Measurements from ENCODE around the gene FSIP1. TPM values are rescaled to one million over a fixed set of nuclear protein-coding genes. Genes with fewer than 3 reads are reported as not detected.

Gene FSIP1
- total RNA-seq, 2 donors from 2014 or later: 0.77 to 1.7 TPM

DNA sequence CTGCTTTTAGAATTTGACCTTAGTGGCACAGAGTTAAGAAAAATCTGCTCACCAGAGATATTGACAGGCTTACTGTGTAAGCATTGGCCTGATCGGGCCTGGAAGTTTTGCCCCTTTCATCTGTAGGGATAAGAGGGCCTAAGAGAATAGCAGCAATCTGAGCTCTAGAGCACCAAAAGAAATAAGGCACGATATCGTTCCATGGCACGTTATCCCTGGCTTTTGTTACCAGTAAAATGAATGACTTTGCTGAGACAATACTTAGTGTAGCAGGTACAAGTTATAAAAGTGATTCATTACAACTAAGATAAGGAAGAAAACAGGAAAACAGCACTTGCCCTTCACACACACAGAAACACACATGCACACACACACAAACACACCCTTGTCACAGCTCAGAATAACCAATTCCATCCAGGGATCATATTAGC, 196.8 kb downstream of the FSIP1 start:
- Mint-ChIP-seq H3K4me1 (peaks cover 6% of the 10 kb centered on the region), H3K27me3 (ENCODE audit: insufficient read depth) (peaks cover 3% of the 10 kb centered on the region), H3K36me3 (ENCODE audit: low read depth) (peaks cover 26% of the 10 kb centered on the region), H3K4me3 (no peak overlapping the region), H3K27ac (no peak overlapping the region), H3K9me3 (no peaks in the 10 kb centered on the region)
- 98 to 100% methylated on average over 4 of the region's 4 CpGs for WGBS, 2 experiments (ENCODE audit: insufficient coverage in 1 of 2, insufficient read length in 1 of 2)
- no peak overlapping the region for H3K9ac ChIP-seq (ENCODE audit: extremely low read depth, low read length, poor library complexity, severe bottlenecking)
- H3K4me3 ChIP-seq (ENCODE audit: low read length): no peak overlapping the region
- no peak overlapping the region for H3K27ac ChIP-seq (ENCODE audit: low read depth, low read length)
- H3K4me1 ChIP-seq (ENCODE audit: control insufficient read depth, insufficient read depth, low read length): peaks cover 3% of the 10 kb centered on the region
- DNase-seq: no peak
- no peaks in the 10 kb centered on the region for H3K9me3 ChIP-seq (ENCODE audit: control insufficient read depth, low read length)
- no peak for TF ChIP-seq CTCF (conservative IDR thresholded peaks at IDR 0.05)
- peaks cover 79% of the 10 kb centered on the region for H3K36me3 ChIP-seq (ENCODE audit: control insufficient read depth, insufficient read depth, low read length)
- no peaks in the 10 kb centered on the region for H3K27me3 ChIP-seq (ENCODE audit: control insufficient read depth, insufficient read depth, low read length, poor library complexity, severe bottlenecking)

DNA sequence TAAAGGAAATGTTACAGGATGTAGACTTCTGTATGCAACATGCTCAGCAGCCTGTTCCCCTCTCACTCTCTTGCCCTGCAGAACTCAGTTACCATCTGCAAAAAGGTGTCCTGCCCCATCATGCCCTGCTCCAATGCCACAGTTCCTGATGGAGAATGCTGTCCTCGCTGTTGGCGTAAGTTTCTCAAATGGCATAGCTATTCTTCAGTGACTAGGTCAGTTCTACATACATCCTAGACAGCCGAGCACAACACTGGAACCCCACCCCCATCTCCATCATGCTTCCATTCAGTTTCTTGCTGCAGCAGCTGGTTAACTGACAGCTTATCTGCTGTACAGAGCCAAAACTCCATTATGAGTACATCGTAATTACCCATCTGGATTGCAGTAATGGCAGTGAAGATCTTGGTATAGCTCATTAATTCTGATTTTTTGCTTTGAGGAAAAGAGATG, 197.2 kb downstream of the FSIP1 start:
- peaks cover 6% of the 10 kb centered on the region for H3K4me1 Mint-ChIP-seq
- Histone ChIP-seq H3K4me3 (ENCODE audit: low read length) (no peak overlapping the region), H3K36me3 (ENCODE audit: control insufficient read depth, insufficient read depth, low read length) (peaks cover 74% of the 10 kb centered on the region), H3K4me1 (ENCODE audit: control insufficient read depth, insufficient read depth, low read length) (peaks cover 3% of the 10 kb centered on the region), H3K27me3 (ENCODE audit: control insufficient read depth, insufficient read depth, low read length, poor library complexity, severe bottlenecking) (no peaks in the 10 kb centered on the region), H3K27ac (ENCODE audit: low read depth, low read length) (no peak overlapping the region), H3K9ac (ENCODE audit: extremely low read depth, low read length, poor library complexity, severe bottlenecking) (no peak overlapping the region), H3K9me3 (ENCODE audit: control insufficient read depth, low read length) (no peaks in the 10 kb centered on the region)
- no peak overlapping the region for H3K27ac Mint-ChIP-seq
- DNase-seq: no peak
- H3K27me3 Mint-ChIP-seq (ENCODE audit: insufficient read depth): peaks cover 3% of the 10 kb centered on the region
- H3K36me3 Mint-ChIP-seq (ENCODE audit: low read depth): peaks cover 26% of the 10 kb centered on the region
- no peak for TF ChIP-seq CTCF (conservative IDR thresholded peaks at IDR 0.05)
- no peak overlapping the region for H3K4me3 Mint-ChIP-seq
- 95 to 100% methylated on average over 4 of the region's 4 CpGs for WGBS, 2 experiments (ENCODE audit: insufficient coverage in 1 of 2, insufficient read length in 1 of 2)
- H3K9me3 Mint-ChIP-seq: no peaks in the 10 kb centered on the region

DNA sequence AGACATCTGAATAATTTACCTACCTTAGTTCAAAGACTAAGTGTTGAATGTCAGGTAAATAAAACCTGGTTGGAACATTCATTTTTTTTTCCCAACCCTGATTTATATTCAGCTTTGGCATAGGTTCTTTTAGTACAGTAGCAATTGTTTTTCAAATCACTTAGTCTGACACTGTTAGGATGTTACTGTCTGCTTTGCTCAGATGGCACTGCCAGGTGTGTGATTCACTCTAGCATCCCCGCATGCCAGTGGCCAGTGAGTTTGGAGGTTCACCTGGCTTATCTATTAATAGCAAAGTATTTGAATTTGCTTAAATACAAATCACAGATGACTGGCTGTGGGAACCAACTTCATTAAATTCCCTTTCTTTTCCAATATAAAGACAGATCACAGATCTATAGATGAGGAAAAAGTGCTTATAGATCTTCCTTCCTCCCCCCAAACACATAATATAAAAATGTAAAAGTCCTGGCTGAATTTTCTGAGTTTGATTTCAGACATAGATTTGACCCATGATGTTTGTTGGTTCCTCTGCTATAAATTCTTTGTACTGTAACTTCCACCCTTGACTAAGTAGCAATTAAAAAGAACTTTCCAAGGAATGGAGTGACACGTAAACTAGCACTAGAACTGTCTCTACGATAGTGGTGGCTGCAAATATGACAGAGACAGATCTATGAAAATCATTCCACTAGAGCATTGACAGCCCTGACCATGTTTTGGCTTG, 197.8 kb downstream of the FSIP1 start:
- peaks cover 68% of the 10 kb centered on the region for H3K36me3 ChIP-seq (ENCODE audit: control insufficient read depth, insufficient read depth, low read length)
- no peak for TF ChIP-seq CTCF (conservative IDR thresholded peaks at IDR 0.05)
- Mint-ChIP-seq H3K27me3 (ENCODE audit: insufficient read depth) (peaks cover 4% of the 10 kb centered on the region), H3K4me3 (no peak overlapping the region), H3K9me3 (no peaks in the 10 kb centered on the region), H3K36me3 (ENCODE audit: low read depth) (peaks cover 22% of the 10 kb centered on the region), H3K4me1 (peaks cover 8% of the 10 kb centered on the region), H3K27ac (no peak overlapping the region)
- DNase-seq: no peak
- H3K4me1 ChIP-seq (ENCODE audit: control insufficient read depth, insufficient read depth, low read length): peaks cover 3% of the 10 kb centered on the region
- no peaks in the 10 kb centered on the region for H3K27me3 ChIP-seq (ENCODE audit: control insufficient read depth, insufficient read depth, low read length, poor library complexity, severe bottlenecking)
- H3K9me3 ChIP-seq (ENCODE audit: control insufficient read depth, low read length): no peaks in the 10 kb centered on the region
- 99 to 100% methylated on average over 2 to 3 of the region's 3 CpGs for WGBS, 2 experiments (ENCODE audit: insufficient coverage in 1 of 2, insufficient read length in 1 of 2)
- no peak overlapping the region for H3K4me3 ChIP-seq (ENCODE audit: low read length)
- no peak overlapping the region for H3K9ac ChIP-seq (ENCODE audit: extremely low read depth, low read length, poor library complexity, severe bottlenecking)
- H3K27ac ChIP-seq (ENCODE audit: low read depth, low read length): no peak overlapping the region
